ENCODE measurements around the gene HOXA3.

Gene HOXA3

GRCh38 chr7:27189997-27190748 lies 37.8 kb upstream of the HOXA3 start:
- Histone ChIP-seq H3K14ac (ENCODE audit: low read length) (no peak overlapping the region), H3K79me2 (ENCODE audit: control insufficient read depth, insufficient read depth, low read length, poor library complexity) (no peaks in the 10 kb centered on the region), H3K79me1 (ENCODE audit: low read length) (peaks cover 3% of the 10 kb centered on the region), H3K9ac (ENCODE audit: low read length) (no peak overlapping the region), H3K4me1 (ENCODE audit: control insufficient read depth in 1 of 2, insufficient read depth in 2 of 2, low read length in 2 of 2) (peaks cover 14 to 19% of the 10 kb centered on the region in 2 experiments), H3K4me3 (ENCODE audit: low read depth, low read length) (no peak overlapping the region), H2BK5ac (ENCODE audit: low read depth, low read length, poor library complexity) (no peak overlapping the region), H4K8ac (ENCODE audit: low read depth, low read length) (no peak overlapping the region), H3K27me3 (ENCODE audit: insufficient read depth, low read length) (peaks cover 86% of the 10 kb centered on the region), H4K91ac (ENCODE audit: low read depth, low read length) (no peak overlapping the region), H4K12ac (ENCODE audit: low read depth, low read length) (no peak overlapping the region), H3K9me3 (ENCODE audit: insufficient read depth, low read depth, low read length) (peaks cover 15% of the 10 kb centered on the region), H3K4ac (ENCODE audit: low read depth, low read length) (no peak overlapping the region), H3K23ac (ENCODE audit: low read length) (no peak overlapping the region), H2AK5ac (ENCODE audit: low read length) (no peak overlapping the region), H2BK12ac (ENCODE audit: low read length) (no peak overlapping the region), H2BK120ac (ENCODE audit: insufficient read depth, low read length, poor library complexity) (no peak overlapping the region), H3K18ac (ENCODE audit: low read length) (no peak overlapping the region), H3K36me3 (ENCODE audit: control insufficient read depth in 1 of 2, insufficient read depth in 2 of 2, low read length in 2 of 2) (no peaks in the 10 kb centered on the region), H3K27ac (ENCODE audit: low read depth, low read length) (no peak overlapping the region), H2AFZ (ENCODE audit: insufficient read depth, low read length, poor library complexity) (no peak overlapping the region), H3K4me2 (ENCODE audit: low read length) (no peak overlapping the region)
- DNase-seq = no peak
- no CpG with 5 or more reads among the region's 7 CpGs for WGBS (ENCODE audit: extremely low coverage, insufficient coverage, insufficient read length)

- no CpG with 5 or more reads among the region's 22 CpGs for WGBS (ENCODE audit: extremely low coverage, insufficient coverage, insufficient read length)
Observed at GRCh38 chr7:27189295-27189996, 37.1 kb upstream of the HOXA3 start.

GRCh38 chr7:27188386-27189294 lies 36.3 kb upstream of the HOXA3 start:
- H2BK120ac ChIP-seq (ENCODE audit: insufficient read depth, low read length, poor library complexity) = no peak overlapping the region
- H3K9me3 ChIP-seq (ENCODE audit: insufficient read depth, low read depth, low read length) = peaks cover 20% of the 10 kb centered on the region
- no peak overlapping the region for H3K18ac ChIP-seq (ENCODE audit: low read length)
- peaks cover 94% of the 10 kb centered on the region for H3K27me3 ChIP-seq (ENCODE audit: insufficient read depth, low read length)
- peaks cover 23 to 27% of the 10 kb centered on the region in 2 experiments for H3K4me1 ChIP-seq (ENCODE audit: control insufficient read depth in 1 of 2, insufficient read depth in 2 of 2, low read length in 2 of 2)
- no peak overlapping the region for H3K23ac ChIP-seq (ENCODE audit: low read length)
- H3K27ac ChIP-seq (ENCODE audit: low read depth, low read length) = no peak overlapping the region
- no peak overlapping the region for H3K9ac ChIP-seq (ENCODE audit: low read length)
- H3K4me2 ChIP-seq (ENCODE audit: low read length) = peak overlapping the region; percentile 62
- no peak overlapping the region for H4K8ac ChIP-seq (ENCODE audit: low read depth, low read length)
- DNase-seq = no peak
- peak overlapping the region; percentile 28 for H4K91ac ChIP-seq (ENCODE audit: low read depth, low read length)
- no peak overlapping the region for H3K4me3 ChIP-seq (ENCODE audit: low read depth, low read length)
- no peak overlapping the region for H2BK5ac ChIP-seq (ENCODE audit: low read depth, low read length, poor library complexity)
- no peak overlapping the region for H2BK12ac ChIP-seq (ENCODE audit: low read length)
- no peak overlapping the region for H4K12ac ChIP-seq (ENCODE audit: low read depth, low read length)
- no peak overlapping the region for H2AFZ ChIP-seq (ENCODE audit: insufficient read depth, low read length, poor library complexity)
- no peak overlapping the region for H3K4ac ChIP-seq (ENCODE audit: low read depth, low read length)
- WGBS (ENCODE audit: extremely low coverage, insufficient coverage, insufficient read length) = no CpG with 5 or more reads among the region's 49 CpGs
- no peaks in the 10 kb centered on the region for H3K36me3 ChIP-seq (ENCODE audit: control insufficient read depth in 1 of 2, insufficient read depth in 2 of 2, low read length in 2 of 2)
- H3K14ac ChIP-seq (ENCODE audit: low read length) = no peak overlapping the region
- H2AK5ac ChIP-seq (ENCODE audit: low read length) = no peak overlapping the region
- no peaks in the 10 kb centered on the region for H3K79me2 ChIP-seq (ENCODE audit: control insufficient read depth, insufficient read depth, low read length, poor library complexity)
- H3K79me1 ChIP-seq (ENCODE audit: low read length) = peaks cover 3% of the 10 kb centered on the region

More at GRCh38 chr7:27189295-27189996, 37.1 kb upstream of the HOXA3 start:
- no peak overlapping the region for H2BK12ac ChIP-seq (ENCODE audit: low read length)
- no peak overlapping the region for H2BK5ac ChIP-seq (ENCODE audit: low read depth, low read length, poor library complexity)
- H2BK120ac ChIP-seq (ENCODE audit: insufficient read depth, low read length, poor library complexity) = no peak overlapping the region
- peak overlapping the region; percentile 62 for H3K4me2 ChIP-seq (ENCODE audit: low read length)
- no peak overlapping the region for H4K12ac ChIP-seq (ENCODE audit: low read depth, low read length)
- H3K36me3 ChIP-seq (ENCODE audit: control insufficient read depth in 1 of 2, insufficient read depth in 2 of 2, low read length in 2 of 2) = no peaks in the 10 kb centered on the region
- H3K9me3 ChIP-seq (ENCODE audit: insufficient read depth, low read depth, low read length) = peaks cover 20% of the 10 kb centered on the region
- H4K8ac ChIP-seq (ENCODE audit: low read depth, low read length) = no peak overlapping the region
- DNase-seq = no peak
- H2AK5ac ChIP-seq (ENCODE audit: low read length) = no peak overlapping the region
- H3K23ac ChIP-seq (ENCODE audit: low read length) = no peak overlapping the region
- H3K79me2 ChIP-seq (ENCODE audit: control insufficient read depth, insufficient read depth, low read length, poor library complexity) = no peaks in the 10 kb centered on the region
- H3K4ac ChIP-seq (ENCODE audit: low read depth, low read length) = no peak overlapping the region
- peak overlapping the region; percentile 28 for H4K91ac ChIP-seq (ENCODE audit: low read depth, low read length)
- H3K14ac ChIP-seq (ENCODE audit: low read length) = no peak overlapping the region
- H3K27me3 ChIP-seq (ENCODE audit: insufficient read depth, low read length) = peaks cover 89% of the 10 kb centered on the region
- no peak overlapping the region for H3K9ac ChIP-seq (ENCODE audit: low read length)
- H3K27ac ChIP-seq (ENCODE audit: low read depth, low read length) = no peak overlapping the region
- H3K18ac ChIP-seq (ENCODE audit: low read length) = no peak overlapping the region
- peak overlapping the region; percentile 30 for H2AFZ ChIP-seq (ENCODE audit: insufficient read depth, low read length, poor library complexity)
- H3K4me3 ChIP-seq (ENCODE audit: low read depth, low read length) = no peak overlapping the region
- H3K79me1 ChIP-seq (ENCODE audit: low read length) = peaks cover 3% of the 10 kb centered on the region
- H3K4me1 ChIP-seq (ENCODE audit: control insufficient read depth in 1 of 2, insufficient read depth in 2 of 2, low read length in 2 of 2) = peaks cover 21 to 25% of the 10 kb centered on the region in 2 experiments
